Activated naive CD8-positive, alpha-beta T cell treated with anti-CD3 and anti-CD28 coated beads, Interleukin-2, amount 10 ng/mL, durations not matched to agents 7 days and 5 days (primary cell): Measurements from ENCODE around the gene WASHC4. TPM values are rescaled to one million over a fixed set of nuclear protein-coding genes. Genes with fewer than 3 reads are reported as not detected.

Experiments used
- ATAC-seq: fragments of 150-1000 bp; cut with Tn5 transposase; one replicate; pipeline ENCODE4 v1.10.0; 2021; ENCODE audit warnings: low read depth, moderate library complexity
- POLR2A ChIA-PET: fragments of 350-600 bp; sonication (Branson Sonifier 250); formaldehyde crosslinking; loops from one replicate; lab custom pipeline; 2021; ENCODE audit warnings: antibody characterized with exemption; lab: Charles Lee
- DNase-seq: peaks from one replicate; pipeline ENCODE4 v3.0.0; 2021
- H3K27ac Mint-ChIP-seq: one replicate; pipeline ENCODE4 v1.8.0; 2022; ENCODE audit warnings: mild to moderate bottlenecking, mixed read lengths
- H3K27me3 Mint-ChIP-seq: one replicate; pipeline ENCODE4 v1.8.0; 2022; ENCODE audit warnings: mild to moderate bottlenecking, moderate library complexity, mixed read lengths
- H3K36me3 Mint-ChIP-seq: one replicate; pipeline ENCODE4 v1.8.0; 2021; ENCODE audit warnings: mild to moderate bottlenecking, mixed read lengths
- H3K4me1 Mint-ChIP-seq: one replicate; pipeline ENCODE4 v1.8.0; 2021; ENCODE audit warnings: mixed read lengths
- H3K4me3 Mint-ChIP-seq: one replicate; pipeline ENCODE4 v1.8.0; 2022; ENCODE audit warnings: mild to moderate bottlenecking, moderate library complexity, mixed read lengths
- H3K9me3 Mint-ChIP-seq: one replicate; pipeline ENCODE4 v1.8.0; 2021; ENCODE audit warnings: mixed read lengths
- total RNA-seq, 2 experiments: library from RNA; stranded (reverse); gene quantifications; one replicate each; pipeline ENCODE4 v1.2.3, GENCODE V29; 2021

The WASHC4 gene
- total RNA-seq, 2 experiments from 2014 or later: 48.3 to 49.8 TPM

- no peaks in the 10 kb centered on the region for H3K4me1 Mint-ChIP-seq
- no peak for DNase-seq
- no peaks in the 10 kb centered on the region for H3K27me3 Mint-ChIP-seq
- H3K9me3 Mint-ChIP-seq: no peaks in the 10 kb centered on the region
- H3K4me3 Mint-ChIP-seq: no peak overlapping the region
- POLR2A ChIA-PET: no interaction called here
- H3K36me3 Mint-ChIP-seq: peaks cover 15% of the 10 kb centered on the region
- ATAC-seq: no peak
- no peak overlapping the region for H3K27ac Mint-ChIP-seq
Measured at GRCh38 chr12:105192624-105193225, 85.2 kb downstream of the WASHC4 start.

DNA sequence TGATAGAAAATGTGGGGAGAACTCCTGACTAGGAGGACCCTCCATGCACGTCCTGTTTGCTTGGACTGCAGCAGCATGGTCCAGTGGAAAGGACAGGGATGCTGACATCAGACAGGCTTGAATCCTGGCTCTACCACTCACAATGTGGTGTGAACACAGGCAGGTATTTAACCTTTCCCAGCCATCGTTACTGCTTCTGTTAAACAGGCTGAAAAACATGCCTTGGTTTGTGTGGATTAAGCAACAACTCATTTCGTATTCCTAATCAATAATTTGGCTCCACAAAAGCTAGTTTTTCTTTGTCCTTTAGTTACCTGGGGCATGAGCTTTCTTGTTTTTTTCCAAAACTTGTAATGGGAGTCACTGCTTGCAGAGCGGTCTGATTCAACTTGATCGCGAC, 87.4 kb downstream of the WASHC4 start:
- DNase-seq (no peak), ATAC-seq (no peak)
- H3K4me3 Mint-ChIP-seq: no peak overlapping the region
- POLR2A ChIA-PET: no interaction called here
- H3K9me3 Mint-ChIP-seq: no peaks in the 10 kb centered on the region
- no peaks in the 10 kb centered on the region for H3K27me3 Mint-ChIP-seq
- peaks cover 8% of the 10 kb centered on the region for H3K36me3 Mint-ChIP-seq
- H3K27ac Mint-ChIP-seq: no peak overlapping the region
- no peaks in the 10 kb centered on the region for H3K4me1 Mint-ChIP-seq

GRCh38 chr12:105196090-105196489, 88.6 kb downstream of the WASHC4 start:
- Mint-ChIP-seq H3K4me1 (no peaks in the 10 kb centered on the region), H3K36me3 (peaks cover 6% of the 10 kb centered on the region), H3K9me3 (no peaks in the 10 kb centered on the region), H3K27me3 (no peaks in the 10 kb centered on the region), H3K4me3 (no peak overlapping the region), H3K27ac (no peak overlapping the region)
- no peak for DNase-seq
- no peak for ATAC-seq
- POLR2A ChIA-PET: interaction anchor here (0.7 kb wide), 2 partner anchors 442 to 833 kb away, joined by 3 to 6 read pairs; no protein-coding TSS in a partner anchor

DNA sequence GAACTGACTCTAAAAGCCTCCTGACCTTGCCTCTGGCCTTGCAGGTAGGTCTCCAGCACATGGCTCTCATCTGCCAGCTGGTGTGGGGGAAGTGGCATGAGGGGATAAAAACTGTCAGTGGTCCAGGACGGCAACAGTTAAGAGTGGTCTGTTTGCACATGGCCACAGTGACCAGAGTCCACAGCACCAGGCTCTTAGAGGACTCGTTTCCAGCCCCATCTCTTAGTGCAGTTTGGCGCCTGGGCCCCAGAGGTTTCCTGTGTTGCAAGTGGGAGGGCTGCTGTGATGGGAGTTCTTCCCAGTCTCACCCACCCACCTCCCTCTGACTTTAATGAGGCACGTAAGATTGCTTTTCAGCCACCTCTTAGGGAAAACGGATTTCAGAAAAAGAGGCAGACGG, 91.4 kb downstream of the WASHC4 start:
- peaks cover 4% of the 10 kb centered on the region for H3K36me3 Mint-ChIP-seq
- POLR2A ChIA-PET: no interaction called here
- no peak overlapping the region for H3K27ac Mint-ChIP-seq

DNA sequence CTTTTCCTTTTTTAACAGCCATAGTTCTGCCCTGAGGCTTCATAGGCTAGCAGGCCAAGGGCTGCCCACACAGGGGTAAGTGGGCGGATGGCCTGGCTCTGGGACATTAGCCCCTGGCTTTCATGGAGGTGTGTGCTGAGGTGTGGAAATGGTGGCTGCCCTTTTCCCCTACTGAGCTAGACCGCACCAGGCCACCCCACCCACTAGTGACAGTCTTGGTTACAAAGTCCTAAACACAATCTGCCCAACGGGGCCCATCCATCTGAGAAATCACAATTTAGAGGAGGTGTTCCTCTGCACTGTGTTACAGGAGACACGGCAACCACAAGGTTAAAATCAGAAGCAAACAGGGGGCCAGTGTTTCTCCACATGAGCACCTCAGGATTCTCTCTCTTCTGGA, 92.9 kb downstream of the WASHC4 start:
- DNase-seq (no peak), ATAC-seq (no peak)
- Mint-ChIP-seq H3K4me1 (no peaks in the 10 kb centered on the region), H3K27me3 (no peaks in the 10 kb centered on the region), H3K27ac (no peak overlapping the region), H3K36me3 (peaks cover 9% of the 10 kb centered on the region), H3K9me3 (no peaks in the 10 kb centered on the region), H3K4me3 (no peak overlapping the region)
- POLR2A ChIA-PET: no interaction called here

More for the DNA sequence above, 91.4 kb downstream of the WASHC4 start:
- Mint-ChIP-seq H3K4me1 (no peaks in the 10 kb centered on the region), H3K4me3 (no peak overlapping the region), H3K27me3 (no peaks in the 10 kb centered on the region), H3K9me3 (no peaks in the 10 kb centered on the region)
- ATAC-seq (no peak), DNase-seq (no peak)

DNA sequence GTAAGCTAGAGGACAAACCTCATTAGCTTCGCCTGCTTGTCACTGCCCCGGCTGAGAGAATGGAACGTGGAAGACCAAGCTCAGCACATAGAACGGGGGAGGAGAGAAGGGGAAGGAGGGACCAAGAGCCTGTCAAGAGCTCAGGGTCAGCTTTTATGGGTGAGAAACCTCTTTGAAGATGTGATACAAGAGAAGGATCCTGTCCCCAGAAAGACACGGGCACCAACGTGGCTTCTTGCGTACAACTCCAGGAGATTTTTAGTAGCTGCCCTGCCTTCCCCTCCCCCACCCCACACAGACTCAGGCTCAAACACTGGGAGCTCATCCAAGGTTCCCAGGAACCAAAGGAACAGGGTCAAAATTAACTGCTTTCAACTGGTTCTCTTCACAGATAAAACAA, 93.8 kb downstream of the WASHC4 start:
- POLR2A ChIA-PET: no interaction called here
- ATAC-seq (no peak), DNase-seq (no peak)
- Mint-ChIP-seq H3K27ac (no peak overlapping the region), H3K4me3 (no peak overlapping the region), H3K9me3 (no peaks in the 10 kb centered on the region), H3K4me1 (peaks cover 1% of the 10 kb centered on the region), H3K36me3 (peaks cover 13% of the 10 kb centered on the region), H3K27me3 (no peaks in the 10 kb centered on the region)

DNA sequence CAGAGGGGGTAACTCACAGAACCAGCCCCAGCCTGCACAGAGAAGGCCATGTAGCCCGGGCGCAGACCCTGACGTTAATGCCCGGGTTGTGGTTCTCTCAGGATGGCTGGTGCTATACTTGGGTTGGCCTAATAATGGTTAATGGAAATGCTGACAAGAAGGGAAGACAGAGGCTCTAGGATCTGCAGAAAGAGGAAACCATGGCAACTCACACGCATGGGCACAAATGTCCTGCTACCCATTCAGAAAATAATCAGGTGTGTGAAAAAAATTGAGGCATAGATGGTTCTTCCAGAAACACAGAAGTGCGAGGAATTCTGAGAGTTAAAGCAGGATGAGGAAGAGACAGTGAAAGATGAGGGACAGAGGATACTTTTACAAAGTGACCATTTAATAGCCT, 94.7 kb downstream of the WASHC4 start:
- peaks cover 14% of the 10 kb centered on the region for H3K36me3 Mint-ChIP-seq
- DNase-seq (no peak), ATAC-seq (no peak)
- no peaks in the 10 kb centered on the region for H3K9me3 Mint-ChIP-seq
- H3K4me1 Mint-ChIP-seq: peaks cover 2% of the 10 kb centered on the region
- no peak overlapping the region for H3K27ac Mint-ChIP-seq
- H3K4me3 Mint-ChIP-seq: no peak overlapping the region
- POLR2A ChIA-PET: no interaction called here
- H3K27me3 Mint-ChIP-seq: no peaks in the 10 kb centered on the region

GRCh38 chr12:105204127-105204526, 96.6 kb downstream of the WASHC4 start:
- DNase-seq (no peak), ATAC-seq (no peak)
- no peak overlapping the region for H3K27ac Mint-ChIP-seq
- peaks cover 2% of the 10 kb centered on the region for H3K4me1 Mint-ChIP-seq
- POLR2A ChIA-PET: no interaction called here
- H3K36me3 Mint-ChIP-seq: peaks cover 12% of the 10 kb centered on the region
- H3K27me3 Mint-ChIP-seq: no peaks in the 10 kb centered on the region
- H3K4me3 Mint-ChIP-seq: no peak overlapping the region
- no peaks in the 10 kb centered on the region for H3K9me3 Mint-ChIP-seq

GRCh38 chr12:105204916-105205315, 97.4 kb downstream of the WASHC4 start:
- no peak overlapping the region for H3K4me3 Mint-ChIP-seq
- H3K4me1 Mint-ChIP-seq: peaks cover 2% of the 10 kb centered on the region
- POLR2A ChIA-PET: no interaction called here
- no peak for DNase-seq
- no peaks in the 10 kb centered on the region for H3K27me3 Mint-ChIP-seq
- peaks cover 12% of the 10 kb centered on the region for H3K36me3 Mint-ChIP-seq
- H3K27ac Mint-ChIP-seq: no peak overlapping the region
- H3K9me3 Mint-ChIP-seq: no peaks in the 10 kb centered on the region
- ATAC-seq: no peak

GRCh38 chr12:105205322-105206048, 98.0 kb downstream of the WASHC4 start:
- DNase-seq: no peak
- POLR2A ChIA-PET: no interaction called here
- no peaks in the 10 kb centered on the region for H3K27me3 Mint-ChIP-seq
- peaks cover 2% of the 10 kb centered on the region for H3K4me1 Mint-ChIP-seq
- no peaks in the 10 kb centered on the region for H3K9me3 Mint-ChIP-seq
- ATAC-seq: no peak
- peaks cover 12% of the 10 kb centered on the region for H3K36me3 Mint-ChIP-seq
- H3K4me3 Mint-ChIP-seq: no peak overlapping the region
- no peak overlapping the region for H3K27ac Mint-ChIP-seq

DNA sequence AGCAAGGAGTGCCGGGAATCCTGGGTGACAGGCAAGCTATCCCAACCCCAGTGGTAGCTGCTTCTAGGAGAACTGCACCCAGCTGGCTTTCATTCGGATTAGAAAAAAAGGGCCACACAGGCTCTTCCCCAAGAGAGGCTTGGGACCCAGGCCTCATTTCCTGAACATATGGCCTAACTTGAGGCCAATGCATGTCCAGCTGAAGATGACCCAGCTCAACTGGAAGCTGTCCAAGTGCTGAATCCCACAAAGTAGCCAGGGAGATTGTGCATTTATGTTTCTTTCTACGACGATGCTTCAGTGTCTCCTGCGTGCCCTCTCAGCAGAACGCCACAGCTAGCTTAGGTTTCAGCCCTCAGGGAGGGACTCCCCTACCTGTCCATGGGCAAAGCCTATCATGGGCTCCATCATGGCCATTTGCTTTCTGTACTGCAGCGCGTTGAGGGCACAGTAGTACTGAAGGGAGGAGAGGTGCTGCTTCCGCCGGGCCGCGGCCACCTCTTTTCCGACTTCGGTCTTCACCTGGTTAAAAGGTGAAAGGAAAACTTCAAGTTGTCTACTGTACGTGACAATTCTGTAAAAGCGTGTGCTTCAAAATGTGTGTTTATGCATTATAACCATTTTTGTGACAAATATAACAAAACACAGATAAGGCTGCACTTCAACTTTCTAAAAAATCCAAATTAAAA, 99.3 kb downstream of the WASHC4 start:
- Mint-ChIP-seq H3K27me3 (no peaks in the 10 kb centered on the region), H3K36me3 (peaks cover 12% of the 10 kb centered on the region), H3K4me1 (peaks cover 2% of the 10 kb centered on the region), H3K4me3 (no peak overlapping the region), H3K27ac (no peak overlapping the region), H3K9me3 (no peaks in the 10 kb centered on the region)
- POLR2A ChIA-PET: no interaction called here
- ATAC-seq: no peak
- DNase-seq: no peak

GRCh38 chr12:105209091-105209490, 101.6 kb downstream of the WASHC4 start:
- Mint-ChIP-seq H3K4me3 (no peak overlapping the region), H3K4me1 (peaks cover 2% of the 10 kb centered on the region), H3K9me3 (no peaks in the 10 kb centered on the region), H3K27me3 (no peaks in the 10 kb centered on the region), H3K36me3 (peaks cover 12% of the 10 kb centered on the region), H3K27ac (no peak overlapping the region)
- DNase-seq: no peak
- POLR2A ChIA-PET: no interaction called here
- ATAC-seq: no peak

GRCh38 chr12:105212438-105212837, 104.9 kb downstream of the WASHC4 start:
- POLR2A ChIA-PET: no interaction called here
- Mint-ChIP-seq H3K4me1 (no peaks in the 10 kb centered on the region), H3K27me3 (no peaks in the 10 kb centered on the region), H3K9me3 (no peaks in the 10 kb centered on the region), H3K4me3 (no peak overlapping the region), H3K36me3 (peaks cover 12% of the 10 kb centered on the region), H3K27ac (no peak overlapping the region)
- DNase-seq: no peak
- ATAC-seq: no peak

DNA sequence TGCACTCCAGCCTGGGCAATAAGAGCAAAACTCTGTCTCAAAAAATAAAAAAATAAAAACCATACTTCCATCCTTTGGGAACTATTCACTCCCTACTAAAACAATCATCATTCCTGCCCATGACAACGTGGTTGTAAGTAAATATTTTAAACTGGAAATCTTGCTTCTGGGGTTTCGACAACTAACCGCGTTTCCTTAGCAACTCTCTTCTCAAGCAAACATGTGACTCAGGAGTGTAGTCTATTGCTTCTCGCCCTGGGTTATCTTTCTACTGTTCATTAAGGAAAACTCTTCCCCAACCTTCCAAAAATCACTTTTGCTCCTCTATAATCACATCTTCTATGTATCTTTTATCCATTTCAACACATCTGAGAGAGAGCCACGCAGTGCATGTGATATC, 106.6 kb downstream of the WASHC4 start:
- H3K4me1 Mint-ChIP-seq: no peaks in the 10 kb centered on the region
- no peak overlapping the region for H3K27ac Mint-ChIP-seq
- ATAC-seq (no peak), DNase-seq (no peak)
- no peaks in the 10 kb centered on the region for H3K27me3 Mint-ChIP-seq
- H3K9me3 Mint-ChIP-seq: no peaks in the 10 kb centered on the region
- H3K36me3 Mint-ChIP-seq: peaks cover 16% of the 10 kb centered on the region
- no peak overlapping the region for H3K4me3 Mint-ChIP-seq
- POLR2A ChIA-PET: no interaction called here
